Muscle layer of colon (tissue), 2 donors: ENCODE results near the gene PHF23.

Experiments
- H3K27ac ChIP-seq: one replicate; pipeline ENCODE4 v1.7.0; 2013; ENCODE audit warnings: low read depth, mild to moderate bottlenecking, low read length, moderate library complexity
- H3K27me3 ChIP-seq, 2 donors: one replicate each; pipeline ENCODE4 v1.7.0; 2013; ENCODE audit warnings: low read length in 2 of 2, mild to moderate bottlenecking in 2 of 2; ENCODE audit not compliant: insufficient read depth in 2 of 2, control insufficient read depth in 1 of 2
- H3K36me3 ChIP-seq: one replicate; pipeline ENCODE4 v1.7.0; 2013; ENCODE audit warnings: mild to moderate bottlenecking, low read length; ENCODE audit not compliant: insufficient read depth
- H3K4me1 ChIP-seq: one replicate; pipeline ENCODE4 v1.7.0; 2013; ENCODE audit warnings: mild to moderate bottlenecking, low read length; ENCODE audit not compliant: insufficient read depth
- H3K4me3 ChIP-seq, 2 donors: one replicate each; pipeline ENCODE4 v1.7.0; 2013; ENCODE audit warnings: low read length in 2 of 2, low read depth in 1 of 2, mild to moderate bottlenecking in 1 of 2, moderate library complexity in 1 of 2
- H3K9ac ChIP-seq: one replicate; pipeline ENCODE4 v1.7.0; 2013; ENCODE audit warnings: low read length
- H3K9me3 ChIP-seq: one replicate; pipeline ENCODE4 v1.7.0; 2013; ENCODE audit warnings: mild to moderate bottlenecking, low read length
- donor health status: abdominal sarcoma.
- donor health status: Adenocarcinoma of cecum.

PHF23 gene

DNA sequence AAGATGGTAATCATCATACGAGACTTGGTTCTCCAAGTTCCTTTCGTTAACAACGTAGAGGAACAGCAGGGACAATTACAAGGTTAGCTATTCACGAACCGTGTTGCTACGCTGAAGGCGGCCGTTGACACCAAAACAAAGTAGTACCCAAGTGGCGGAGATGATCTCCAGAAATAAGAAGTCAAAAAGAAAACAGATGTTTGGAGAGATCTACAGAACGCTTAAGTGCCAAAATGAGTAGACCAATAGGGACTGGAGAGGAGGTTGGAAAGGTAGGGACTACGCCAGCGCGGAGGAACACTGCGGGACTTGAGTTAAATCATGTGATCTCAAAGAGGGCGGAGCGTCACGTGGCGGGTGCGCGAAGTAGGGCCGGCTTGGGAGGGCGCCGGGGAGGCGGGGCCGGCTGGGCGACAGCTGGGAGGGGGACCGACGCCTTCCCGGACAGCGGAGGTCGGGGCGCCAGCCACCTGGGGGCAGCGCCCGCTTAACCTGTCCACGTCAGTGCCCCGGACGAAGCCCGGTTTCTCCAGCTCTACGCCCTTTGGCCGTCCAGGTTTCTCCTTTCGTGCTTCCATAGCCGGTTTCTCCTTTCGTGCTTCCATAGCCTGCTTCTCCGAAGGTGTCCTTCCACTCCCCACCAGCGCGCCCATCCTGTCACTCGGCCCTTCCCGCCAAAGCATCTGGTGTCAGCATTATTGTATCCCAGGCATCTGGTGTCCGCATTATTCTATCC lies 3.6 kb upstream of the PHF23 start:
- Histone ChIP-seq H3K4me3 (peak overlapping the region; percentile 66 to 82), H3K4me1 (peaks cover 24% of the 10 kb centered on the region), H3K36me3 (peaks cover 46% of the 10 kb centered on the region), H3K27me3 (no peaks in the 10 kb centered on the region), H3K9me3 (no peaks in the 10 kb centered on the region), H3K9ac (peak overlapping the region; percentile 88), H3K27ac (peak overlapping the region; percentile 81)

DNA sequence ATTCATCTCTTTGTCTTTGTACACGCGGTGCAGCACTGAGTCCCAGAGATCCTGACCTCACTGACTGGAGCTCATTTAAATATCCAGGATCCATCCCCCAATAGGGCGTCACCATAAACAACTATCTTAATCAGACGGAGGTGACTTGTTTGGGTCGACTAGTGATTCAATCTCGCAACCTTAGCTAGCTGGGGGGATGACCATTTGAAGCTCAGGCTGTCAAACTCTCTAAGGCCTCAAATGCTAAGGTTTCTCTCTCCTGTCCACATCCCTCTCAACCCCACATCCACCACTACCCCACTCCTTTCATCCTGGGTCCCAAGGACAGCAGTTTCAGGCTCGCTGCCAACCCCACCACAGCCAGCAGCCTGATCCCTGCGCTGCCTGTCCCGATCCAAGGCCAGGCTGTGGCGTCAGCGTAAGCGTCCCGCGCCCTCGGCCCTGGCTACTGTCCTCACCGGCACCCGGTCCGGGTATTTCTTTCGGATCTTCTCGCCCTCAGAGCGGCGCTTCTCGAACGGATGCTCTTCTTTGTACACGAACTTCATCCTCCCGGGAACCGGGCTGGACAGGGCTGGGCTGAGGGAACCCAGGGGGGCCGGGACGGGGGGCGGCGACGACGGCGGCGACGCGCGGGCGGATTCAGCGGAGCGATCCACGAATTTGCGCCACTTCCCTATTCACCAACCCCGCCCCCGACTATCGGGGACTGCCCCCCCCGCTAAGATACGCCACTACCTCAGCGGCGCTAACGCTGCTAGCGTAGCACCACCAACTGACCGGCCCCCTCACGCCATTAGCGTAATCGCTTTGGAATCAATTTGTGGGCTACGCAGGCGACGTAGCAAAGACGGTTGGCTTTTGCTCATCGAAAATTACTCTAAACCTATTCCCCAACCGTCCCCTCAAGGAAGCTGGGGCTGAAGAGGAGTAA lies 2.8 kb upstream of the PHF23 start, which contains the start of gene GABARAP:
TSS of gene GABARAP (minus strand) at position 667 of the 934 bp plus-strand sequence. CDS start at position 548, 119 bp downstream.
- Histone ChIP-seq H3K9ac (peak within 1 kb of the TSS; percentile 88), H3K27ac (peak within 1 kb of the TSS; percentile 81), H3K27me3 (no peaks in the 10 kb centered on the region), H3K4me1 (peaks cover 29% of the 10 kb centered on the region), H3K36me3 (peaks cover 44% of the 10 kb centered on the region), H3K4me3 (peak within 1 kb of the TSS; percentile 69 to 82), H3K9me3 (no peaks in the 10 kb centered on the region)

DNA sequence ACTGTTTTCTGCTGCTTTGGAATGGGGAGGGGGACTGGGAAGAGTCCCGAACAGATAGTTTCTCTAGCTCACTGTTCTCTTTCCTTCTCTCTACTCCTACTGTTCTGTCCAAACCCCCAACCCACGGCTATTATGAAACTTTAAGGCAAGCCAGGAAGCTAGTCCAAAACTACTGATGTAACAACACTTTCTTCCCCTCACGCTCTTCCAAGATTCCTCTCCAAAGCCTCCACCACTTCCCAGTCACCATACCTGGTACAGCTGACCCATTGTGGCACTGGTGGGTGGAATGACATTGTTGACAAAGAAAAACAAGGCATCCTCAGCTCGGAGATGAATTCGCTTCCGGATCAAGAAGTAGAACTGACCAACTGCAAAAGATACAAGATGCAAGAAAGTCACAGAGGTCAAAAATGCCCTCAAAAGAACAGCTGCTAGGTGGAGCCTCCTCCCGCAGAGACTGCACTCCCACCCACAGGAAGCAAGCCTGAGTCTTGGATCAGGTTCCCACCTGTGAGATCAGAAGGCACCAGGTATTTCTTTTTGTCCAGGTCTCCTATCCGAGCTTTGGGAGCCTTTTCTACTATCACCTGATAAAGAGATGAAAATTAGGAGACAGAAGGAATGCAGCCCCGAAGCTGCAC lies 2.0 kb upstream of the PHF23 start:
- peaks cover 34% of the 10 kb centered on the region for H3K4me1 ChIP-seq

DNA sequence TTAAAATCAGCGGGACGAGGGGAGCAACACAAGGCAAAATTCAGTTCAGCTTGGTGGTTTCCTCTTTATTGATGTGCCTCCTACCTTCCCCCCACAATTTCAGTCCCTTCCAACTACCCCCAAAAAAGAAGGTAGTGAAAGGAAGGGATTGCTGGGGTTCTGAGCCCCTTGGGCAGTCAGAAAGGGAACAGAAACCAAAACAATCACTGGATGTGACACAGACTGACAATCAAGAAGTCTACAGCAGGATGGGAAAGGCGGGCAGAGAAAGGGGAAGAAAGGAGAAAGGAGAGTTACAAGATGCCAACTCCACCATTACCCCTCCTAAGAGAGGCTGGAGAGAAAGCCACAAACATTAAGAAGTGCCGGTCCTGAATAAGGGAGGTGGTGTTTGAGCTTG lies 1.1 kb upstream of the PHF23 start:
- H3K36me3 ChIP-seq: peaks cover 45% of the 10 kb centered on the region
- peak overlapping the region in 1 of 2 donors; percentile 82 for H3K4me3 ChIP-seq
- H3K4me1 ChIP-seq: peaks cover 34% of the 10 kb centered on the region
- peak overlapping the region; percentile 13 for H3K9ac ChIP-seq
- no peaks in the 10 kb centered on the region for H3K27me3 ChIP-seq
- H3K27ac ChIP-seq: no peak overlapping the region
- no peaks in the 10 kb centered on the region for H3K9me3 ChIP-seq

More for the DNA sequence above, 2.0 kb upstream of the PHF23 start:
- Histone ChIP-seq H3K4me3 (peak overlapping the region; percentile 69 to 82), H3K27ac (peak overlapping the region; percentile 81), H3K9me3 (no peaks in the 10 kb centered on the region), H3K27me3 (no peaks in the 10 kb centered on the region), H3K9ac (peak overlapping the region; percentile 88), H3K36me3 (peaks cover 44% of the 10 kb centered on the region)

DNA sequence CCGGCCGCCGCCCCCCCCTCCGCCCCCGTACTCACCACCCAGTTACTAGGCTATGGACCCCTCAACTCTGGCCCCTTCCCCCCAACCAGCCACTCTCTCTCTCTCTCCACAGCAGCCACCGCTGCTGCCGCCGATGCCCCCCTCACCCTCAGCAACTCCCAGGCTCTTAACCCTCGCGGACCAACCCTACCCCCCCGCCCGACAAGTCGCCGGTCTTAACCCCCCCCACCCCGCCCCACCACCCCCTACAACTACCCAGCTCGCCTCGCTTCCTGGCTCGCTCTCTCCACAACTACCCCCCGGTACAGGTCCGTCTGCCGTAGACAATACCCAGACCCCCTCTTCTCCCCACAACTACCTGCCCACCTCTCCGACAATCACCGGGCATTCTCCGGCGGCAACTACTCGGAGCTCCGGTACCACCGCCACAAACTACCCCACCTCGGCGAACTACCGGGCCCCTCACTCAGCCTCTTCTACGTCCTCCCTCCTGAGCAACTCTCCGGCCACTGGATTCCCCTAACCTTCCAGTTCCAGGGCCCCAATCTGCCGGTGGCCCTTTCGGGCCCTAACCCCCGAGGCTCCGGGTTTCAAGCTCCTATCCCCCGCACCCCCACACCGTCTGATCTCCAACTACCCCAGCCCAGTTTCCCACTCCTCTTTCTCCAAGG lies 702 bp downstream of the PHF23 start:
- Histone ChIP-seq H3K27ac (peak overlapping the region; percentile 98), H3K4me3 (peak overlapping the region; percentile 90 to 99), H3K36me3 (peaks cover 37% of the 10 kb centered on the region), H3K27me3 (no peaks in the 10 kb centered on the region), H3K9ac (peak overlapping the region; percentile 97), H3K9me3 (no peaks in the 10 kb centered on the region), H3K4me1 (peaks cover 42% of the 10 kb centered on the region)

DNA sequence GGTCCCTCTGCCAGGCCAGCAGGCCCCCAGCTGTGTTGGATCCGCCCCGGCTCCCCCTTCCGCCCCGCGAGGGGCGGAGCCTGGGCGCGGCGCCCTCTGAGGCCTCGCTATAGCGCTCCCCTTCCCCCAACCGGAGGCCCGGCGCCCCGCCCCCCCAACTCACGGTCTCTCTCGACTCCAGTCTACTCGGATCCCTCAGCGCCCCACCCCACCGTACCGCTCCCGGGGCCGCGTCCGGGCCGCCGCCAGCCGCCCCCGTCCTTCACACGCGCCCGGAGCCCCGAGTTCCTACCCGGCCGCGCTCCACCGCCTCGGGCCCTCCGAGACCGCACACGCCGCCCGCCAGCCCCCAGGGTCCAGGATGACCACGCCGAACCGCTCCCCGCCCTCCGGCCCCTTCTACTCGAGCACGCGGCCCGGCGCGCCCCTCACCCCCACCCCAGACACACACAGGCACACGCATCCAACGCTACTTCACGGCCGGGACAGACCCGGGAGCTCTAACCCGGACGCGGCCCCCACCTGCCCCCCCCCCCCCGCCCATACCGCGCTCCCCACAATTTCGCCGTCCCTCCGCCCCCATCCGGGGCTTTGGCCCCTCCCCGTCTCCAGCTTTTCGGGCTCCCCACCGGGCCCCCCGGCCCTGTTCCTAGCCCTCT lies 1.4 kb downstream of the PHF23 start:
- Histone ChIP-seq H3K4me3 (peak overlapping the region; percentile 30 to 53), H3K36me3 (peaks cover 37% of the 10 kb centered on the region), H3K27me3 (no peaks in the 10 kb centered on the region), H3K9me3 (no peaks in the 10 kb centered on the region), H3K27ac (peak overlapping the region; percentile 87), H3K4me1 (peaks cover 43% of the 10 kb centered on the region), H3K9ac (no peak overlapping the region)

DNA sequence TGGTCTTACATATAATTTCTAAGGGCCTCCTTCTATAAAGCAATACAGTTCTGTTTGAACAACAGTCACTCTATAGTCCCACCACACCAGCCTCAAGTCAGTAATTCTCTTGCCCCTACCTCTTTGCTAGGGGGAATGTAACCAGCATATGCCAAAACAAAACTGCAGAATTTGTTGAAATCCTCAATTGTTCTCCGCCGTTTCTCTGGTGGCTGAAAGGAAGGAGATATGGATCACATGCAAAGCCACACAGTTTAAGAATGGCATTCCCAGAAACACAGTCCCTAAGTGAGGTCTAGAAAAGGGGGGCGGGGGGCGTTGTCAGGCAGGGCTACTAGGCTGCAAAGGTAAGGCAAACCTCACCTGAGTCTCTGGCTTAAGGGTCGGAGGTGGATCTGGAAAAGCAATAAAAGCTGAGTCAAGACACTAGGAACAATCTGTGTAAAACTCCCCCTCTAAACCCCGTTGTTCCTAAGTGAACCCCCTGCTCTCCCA lies 1.9 kb downstream of the PHF23 start:
- Histone ChIP-seq H3K4me3 (peak overlapping the region; percentile 30 to 53), H3K27me3 (no peaks in the 10 kb centered on the region), H3K4me1 (peaks cover 49% of the 10 kb centered on the region), H3K36me3 (peaks cover 37% of the 10 kb centered on the region), H3K9me3 (no peaks in the 10 kb centered on the region), H3K9ac (no peak overlapping the region), H3K27ac (peak overlapping the region; percentile 87)

DNA sequence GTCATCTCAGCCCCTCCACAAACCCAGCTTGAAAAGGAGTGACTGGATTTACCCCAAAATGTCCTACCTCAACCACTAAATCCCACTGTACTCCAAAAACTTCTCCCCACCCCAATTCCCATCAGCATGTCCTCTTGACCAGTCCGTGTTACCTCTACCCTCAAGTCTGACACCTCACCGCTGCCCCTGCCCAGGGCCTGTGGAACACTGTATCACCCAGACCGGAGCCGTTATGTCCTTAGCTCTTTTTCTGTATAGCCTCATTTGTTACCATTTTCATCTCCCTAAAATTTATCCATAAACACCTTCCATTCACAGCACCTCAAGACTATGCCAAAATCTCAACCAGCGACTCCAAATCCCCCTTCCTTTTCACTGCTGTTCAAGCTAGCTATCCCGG lies 2.4 kb downstream of the PHF23 start:
- Histone ChIP-seq H3K9me3 (no peaks in the 10 kb centered on the region), H3K36me3 (peaks cover 37% of the 10 kb centered on the region), H3K27me3 (no peaks in the 10 kb centered on the region), H3K27ac (peak overlapping the region; percentile 87), H3K4me3 (no peak overlapping the region), H3K9ac (no peak overlapping the region), H3K4me1 (peaks cover 54% of the 10 kb centered on the region)

DNA sequence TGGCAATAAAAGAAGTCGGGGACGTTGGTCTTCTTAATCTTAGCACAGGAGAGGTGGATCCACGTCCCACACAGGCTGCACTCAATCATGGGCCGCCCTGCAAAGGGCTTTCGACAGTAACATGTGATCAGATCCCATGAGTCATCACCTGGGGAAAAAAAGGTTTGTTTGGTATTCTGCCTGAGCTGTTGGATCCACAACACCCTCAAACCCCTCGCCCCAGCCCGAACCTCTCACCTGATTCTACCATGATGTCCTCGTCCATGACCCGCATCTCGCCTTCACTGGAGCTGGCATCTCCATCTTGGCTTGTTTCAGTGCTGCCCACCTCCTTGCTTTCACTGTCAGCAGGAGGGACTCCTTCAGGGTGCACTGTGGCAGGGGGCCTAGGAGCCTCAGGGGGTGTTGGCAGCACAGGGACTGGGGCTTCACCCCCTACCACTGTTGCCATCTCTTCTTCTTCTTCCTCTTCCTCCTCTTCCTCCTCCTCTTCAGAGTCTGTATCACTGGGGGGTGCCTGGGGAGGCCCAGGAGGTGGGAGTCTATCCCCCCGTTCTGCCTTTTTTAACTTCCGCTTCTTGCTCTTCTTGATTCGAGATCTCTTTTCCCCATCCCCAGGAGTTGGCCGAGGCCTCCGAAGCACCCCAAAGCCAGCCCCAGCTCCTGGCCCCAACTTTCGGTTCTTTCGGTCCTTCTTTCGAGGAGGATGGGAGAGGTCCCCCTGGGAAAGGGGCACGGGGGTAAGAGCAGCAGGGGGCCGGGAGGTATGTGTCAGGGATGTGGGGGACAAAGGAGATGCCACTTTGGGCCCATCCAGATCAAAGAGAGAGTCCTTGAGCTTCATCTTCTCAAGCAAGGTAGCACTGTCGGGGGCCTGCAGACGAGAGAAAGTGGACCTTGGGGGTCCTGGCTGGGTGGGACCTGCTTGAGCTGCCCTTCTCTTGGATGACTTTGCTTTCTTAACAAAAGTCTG lies 3.3 kb downstream of the PHF23 start:
- H3K27me3 ChIP-seq: no peaks in the 10 kb centered on the region
- H3K4me3 ChIP-seq: no peak overlapping the region
- no peak overlapping the region for H3K9ac ChIP-seq
- peaks cover 50% of the 10 kb centered on the region for H3K4me1 ChIP-seq
- peaks cover 30% of the 10 kb centered on the region for H3K36me3 ChIP-seq
- no peak overlapping the region for H3K27ac ChIP-seq
- no peaks in the 10 kb centered on the region for H3K9me3 ChIP-seq
